ENCODE measurements around the gene PARD3B. TPM values are rescaled to one million over a fixed set of nuclear protein-coding genes. Genes with fewer than 3 reads are reported as not detected.

Gene PARD3B
- total and polyA plus RNA-seq, 2 experiments from 2014 or later: 3.5 to 4.4 TPM

- H3K27me3 Mint-ChIP-seq (ENCODE audit: insufficient read depth, low read depth, poor library complexity): no peaks in the 10 kb centered on the region
- H3K4me3 Mint-ChIP-seq: no peak overlapping the region
- no peak overlapping the region for H3K27ac Mint-ChIP-seq
- no peaks in the 10 kb centered on the region for H4K20me1 ChIP-seq (replicated peaks; ENCODE audit: insufficient read depth)
- no peaks in the 10 kb centered on the region for H3K4me1 ChIP-seq (ENCODE audit: insufficient read depth)
- peaks cover 11% of the 10 kb centered on the region for H3K4me1 Mint-ChIP-seq
- no peak overlapping the region for H2AFZ ChIP-seq
- H3F3A ChIP-seq (replicated peaks; ENCODE audit: low read depth): no peaks in the 10 kb centered on the region
- no peaks in the 10 kb centered on the region for H3K36me3 ChIP-seq (ENCODE audit: insufficient read depth)
- H3K4me3 ChIP-seq: no peak overlapping the region
- no peaks in the 10 kb centered on the region for H3K9me3 Mint-ChIP-seq
- no peaks in the 10 kb centered on the region for H3K27me3 ChIP-seq (ENCODE audit: insufficient read depth)
- H3K36me3 Mint-ChIP-seq (ENCODE audit: low read depth): no peaks in the 10 kb centered on the region
- H3K79me2 ChIP-seq (replicated peaks; ENCODE audit: insufficient read depth): no peaks in the 10 kb centered on the region
- H3K4me2 ChIP-seq: no peak overlapping the region
- no peak overlapping the region for H3K27ac ChIP-seq (ENCODE audit: low read depth)
- H3K9me2 ChIP-seq (ENCODE audit: insufficient read depth): peaks cover 4% of the 10 kb centered on the region; the same call in 1 of the 2 replicates
- ATAC-seq (no peak), DNase-seq (ENCODE audit: low spot score) (no peak)
- no peak for TF ChIP-seq EZH2phosphoT487 (IDR thresholded peaks at IDR 0.05; ENCODE audit: unreplicated experiment)
- no peak for TF ChIP-seq JUNB (IDR thresholded peaks at IDR 0.05; ENCODE audit: unreplicated experiment)
- no peak for TF ChIP-seq ZNF331 (CRISPR knock-in tag; IDR thresholded peaks at IDR 0.05; ENCODE audit: low read depth)
- TF ChIP-seq NANOG (IDR thresholded peaks at IDR 0.05; ENCODE audit: borderline replicate concordance): no peak
- TF ChIP-seq ETS1 (IDR thresholded peaks at IDR 0.05): no peak
- no peak for TF ChIP-seq EZH2 (IDR thresholded peaks at IDR 0.05; ENCODE audit: low read depth, unreplicated experiment)
- TF ChIP-seq ZNF114 (CRISPR knock-in tag; IDR thresholded peaks at IDR 0.05): no peak
- no peak for TF ChIP-seq POLR2AphosphoS5 (IDR thresholded peaks at IDR 0.05; ENCODE audit: low read depth)
These were observed 150.8 kb downstream of the PARD3B start for GRCh38 chr2:204696124-204696523.

DNA sequence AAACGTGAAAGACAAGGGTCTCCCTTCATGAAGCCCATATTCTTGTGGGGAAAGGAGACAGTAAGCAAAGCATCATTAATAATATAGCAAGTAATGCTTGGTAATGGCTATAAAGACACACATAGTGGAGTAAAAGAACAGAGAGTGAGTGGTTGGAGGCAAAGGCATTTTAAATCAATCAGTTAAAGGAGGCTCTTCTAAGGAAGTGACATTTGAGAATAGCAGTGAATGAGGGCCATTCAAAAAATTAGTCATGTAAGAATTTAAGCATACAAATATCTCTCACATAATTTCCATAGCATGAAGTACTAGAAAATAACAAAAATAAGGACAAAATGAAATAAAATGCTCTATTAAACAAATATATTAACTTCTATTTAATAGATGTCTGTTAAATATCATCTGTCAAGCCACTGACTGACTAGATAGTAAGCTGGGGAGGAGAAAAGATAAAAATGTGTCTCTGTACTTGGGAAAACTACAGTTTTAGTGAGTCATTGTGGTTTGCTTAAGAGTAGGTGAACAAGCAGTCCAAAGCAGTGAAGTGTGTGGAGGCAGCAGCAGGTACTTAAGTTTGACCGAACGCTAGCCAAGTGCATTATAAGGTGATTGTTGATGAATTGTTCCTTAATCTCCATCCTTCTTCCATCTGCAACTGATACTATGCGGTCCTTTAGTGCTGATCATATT is 160.1 kb downstream of the PARD3B start:
- ATAC-seq (no peak), DNase-seq (ENCODE audit: low spot score) (no peak)
- H3K27me3 ChIP-seq (ENCODE audit: insufficient read depth): no peaks in the 10 kb centered on the region
- H3K9me3 Mint-ChIP-seq: no peaks in the 10 kb centered on the region
- H3K4me3 Mint-ChIP-seq: no peak overlapping the region
- H3K4me2 ChIP-seq: no peak overlapping the region
- H4K20me1 ChIP-seq (replicated peaks; ENCODE audit: insufficient read depth): no peaks in the 10 kb centered on the region
- H3K4me1 ChIP-seq (ENCODE audit: insufficient read depth): no peaks in the 10 kb centered on the region
- no peaks in the 10 kb centered on the region for H3K9me2 ChIP-seq (ENCODE audit: insufficient read depth)
- H3K4me1 Mint-ChIP-seq: peaks cover 2% of the 10 kb centered on the region; the same call in 1 of the 3 replicates
- no peaks in the 10 kb centered on the region for H3F3A ChIP-seq (replicated peaks; ENCODE audit: low read depth)
- H3K36me3 Mint-ChIP-seq (ENCODE audit: low read depth): no peaks in the 10 kb centered on the region
- H3K36me3 ChIP-seq (ENCODE audit: insufficient read depth): no peaks in the 10 kb centered on the region
- H3K27ac ChIP-seq (ENCODE audit: low read depth): no peak overlapping the region
- H2AFZ ChIP-seq: no peak overlapping the region
- no peaks in the 10 kb centered on the region for H3K27me3 Mint-ChIP-seq (ENCODE audit: insufficient read depth, low read depth, poor library complexity)
- H3K4me3 ChIP-seq: no peak overlapping the region
- no peaks in the 10 kb centered on the region for H3K79me2 ChIP-seq (replicated peaks; ENCODE audit: insufficient read depth)
- 0 out of 2 replicates have a peak overlapping the region, but pooled peaks have one; percentile 62 for H3K27ac Mint-ChIP-seq
- TF ChIP-seq ZNF331 (CRISPR knock-in tag; IDR thresholded peaks at IDR 0.05; ENCODE audit: low read depth) (no peak), ETS1 (IDR thresholded peaks at IDR 0.05) (no peak), NANOG (IDR thresholded peaks at IDR 0.05; ENCODE audit: borderline replicate concordance) (no peak), POLR2AphosphoS5 (IDR thresholded peaks at IDR 0.05; ENCODE audit: low read depth) (no peak), STAT1 (IDR thresholded peaks at IDR 0.05; ENCODE audit: unreplicated experiment) (no peak), CREB1 (CRISPR knock-in tag; IDR thresholded peaks at IDR 0.05; ENCODE audit: low read depth) (no peak), REST (IDR thresholded peaks at IDR 0.05; ENCODE audit: unreplicated experiment) (no peak), JUNB (IDR thresholded peaks at IDR 0.05; ENCODE audit: unreplicated experiment) (no peak)
- TF ChIP-seq, protein P1, sequence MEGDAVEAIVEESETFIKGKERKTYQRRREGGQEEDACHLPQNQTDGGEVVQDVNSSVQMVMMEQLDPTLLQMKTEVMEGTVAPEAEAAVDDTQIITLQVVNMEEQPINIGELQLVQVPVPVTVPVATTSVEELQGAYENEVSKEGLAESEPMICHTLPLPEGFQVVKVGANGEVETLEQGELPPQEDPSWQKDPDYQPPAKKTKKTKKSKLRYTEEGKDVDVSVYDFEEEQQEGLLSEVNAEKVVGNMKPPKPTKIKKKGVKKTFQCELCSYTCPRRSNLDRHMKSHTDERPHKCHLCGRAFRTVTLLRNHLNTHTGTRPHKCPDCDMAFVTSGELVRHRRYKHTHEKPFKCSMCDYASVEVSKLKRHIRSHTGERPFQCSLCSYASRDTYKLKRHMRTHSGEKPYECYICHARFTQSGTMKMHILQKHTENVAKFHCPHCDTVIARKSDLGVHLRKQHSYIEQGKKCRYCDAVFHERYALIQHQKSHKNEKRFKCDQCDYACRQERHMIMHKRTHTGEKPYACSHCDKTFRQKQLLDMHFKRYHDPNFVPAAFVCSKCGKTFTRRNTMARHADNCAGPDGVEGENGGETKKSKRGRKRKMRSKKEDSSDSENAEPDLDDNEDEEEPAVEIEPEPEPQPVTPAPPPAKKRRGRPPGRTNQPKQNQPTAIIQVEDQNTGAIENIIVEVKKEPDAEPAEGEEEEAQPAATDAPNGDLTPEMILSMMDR (conservative IDR thresholded peaks at IDR 0.05; ENCODE audit: low read depth in 2 of 2): no peak
